Measurements from ENCODE around the gene TRIB2. TPM values are rescaled to one million over a fixed set of nuclear protein-coding genes. Genes with fewer than 3 reads are reported as not detected.

The TRIB2 gene
- total and polyA plus RNA-seq, 12 donors, result 26.7 to 57.2 (median 36.5) TPM

- Histone ChIP-seq H3K36me3 (peaks cover 0 to 44% (median 20%) of the 10 kb centered on the region in 9 donors), H3K4me3 (peak overlapping the region; percentile 12 to 97 (median 84)), H3K27ac (peak overlapping the region in 9 of 10 donors; percentile 97 to 99 (median 99)), H3K9me3 (no peaks in the 10 kb centered on the region), H3K4me1 (peaks cover 15 to 71% (median 64%) of the 10 kb centered on the region in 9 donors), H3K27me3 (peaks cover 0 to 16% (median 0%) of the 10 kb centered on the region in 7 donors)
- ATAC-seq (no peak), DNase-seq (no peak)
- no peak for TF ChIP-seq CTCF (IDR thresholded peaks at IDR 0.05)
- WGBS, 2 donors, result 25 to 34% methylated on average over 14 of the region's 14 CpGs
- intact Hi-C loops (cut with DNase I), result loop anchor here in 6 of 10 donors (2.0 to 10.0 kb wide), 6 partner anchors 100 to 283 kb away; no protein-coding TSS in a partner anchor
Observed at GRCh38 chr2:12721566-12722446, 5.1 kb downstream of the TRIB2 start.

- DNase-seq, result no peak
- no peak for ATAC-seq
- H3K36me3 ChIP-seq, result peaks cover 0 to 53% (median 20%) of the 10 kb centered on the region in 9 donors
- WGBS, 2 donors, result 60 to 63% methylated on average over 7 of the region's 7 CpGs
- peak in 3 of 9 donors; percentile 9 to 22 (median 20) for TF ChIP-seq CTCF (IDR thresholded peaks at IDR 0.05)
- peaks cover 0 to 16% (median 0%) of the 10 kb centered on the region in 7 donors for H3K27me3 ChIP-seq
- intact Hi-C loops (cut with DNase I), result loop anchor here in 5 of 10 donors (2.0 to 10.0 kb wide), 5 partner anchors 100 to 282 kb away; no protein-coding TSS in a partner anchor
- peaks cover 16 to 77% (median 73%) of the 10 kb centered on the region in 9 donors for H3K4me1 ChIP-seq
- H3K27ac ChIP-seq, result peak overlapping the region in 9 of 10 donors; percentile 25 to 99 (median 99)
- no peaks in the 10 kb centered on the region for H3K9me3 ChIP-seq
- peak overlapping the region in 9 of 10 donors; percentile 73 to 97 (median 88) for H3K4me3 ChIP-seq
Observed at GRCh38 chr2:12722447-12723316, 5.9 kb downstream of the TRIB2 start.

GRCh38 chr2:12723736-12724463 lies 7.2 kb downstream of the TRIB2 start:
- TF ChIP-seq CTCF (IDR thresholded peaks at IDR 0.05), result no peak
- Histone ChIP-seq H3K27me3 (peaks cover 0 to 3% (median 0%) of the 10 kb centered on the region in 7 donors), H3K9me3 (no peaks in the 10 kb centered on the region), H3K4me3 (peak overlapping the region in 3 of 10 donors; percentile 88 to 97 (median 97)), H3K27ac (peak overlapping the region in 9 of 10 donors; percentile 3 to 99 (median 97)), H3K4me1 (peaks cover 21 to 87% (median 85%) of the 10 kb centered on the region in 9 donors), H3K36me3 (peaks cover 0 to 65% (median 31%) of the 10 kb centered on the region in 9 donors)
- intact Hi-C loops (cut with DNase I), result loop anchor here in 5 of 10 donors (2.0 to 10.0 kb wide), 5 partner anchors 98 to 281 kb away; no protein-coding TSS in a partner anchor
- WGBS, 2 donors, result 53 to 57% methylated on average over 8 of the region's 8 CpGs
- ATAC-seq (no peak), DNase-seq (no peak)
